ENCODE measurements around the gene AGFG2. TPM values are rescaled to one million over a fixed set of nuclear protein-coding genes. Genes with fewer than 3 reads are reported as not detected.

Gene AGFG2
- polyA plus RNA-seq, 1 experiment, result 5.7 TPM

DNA sequence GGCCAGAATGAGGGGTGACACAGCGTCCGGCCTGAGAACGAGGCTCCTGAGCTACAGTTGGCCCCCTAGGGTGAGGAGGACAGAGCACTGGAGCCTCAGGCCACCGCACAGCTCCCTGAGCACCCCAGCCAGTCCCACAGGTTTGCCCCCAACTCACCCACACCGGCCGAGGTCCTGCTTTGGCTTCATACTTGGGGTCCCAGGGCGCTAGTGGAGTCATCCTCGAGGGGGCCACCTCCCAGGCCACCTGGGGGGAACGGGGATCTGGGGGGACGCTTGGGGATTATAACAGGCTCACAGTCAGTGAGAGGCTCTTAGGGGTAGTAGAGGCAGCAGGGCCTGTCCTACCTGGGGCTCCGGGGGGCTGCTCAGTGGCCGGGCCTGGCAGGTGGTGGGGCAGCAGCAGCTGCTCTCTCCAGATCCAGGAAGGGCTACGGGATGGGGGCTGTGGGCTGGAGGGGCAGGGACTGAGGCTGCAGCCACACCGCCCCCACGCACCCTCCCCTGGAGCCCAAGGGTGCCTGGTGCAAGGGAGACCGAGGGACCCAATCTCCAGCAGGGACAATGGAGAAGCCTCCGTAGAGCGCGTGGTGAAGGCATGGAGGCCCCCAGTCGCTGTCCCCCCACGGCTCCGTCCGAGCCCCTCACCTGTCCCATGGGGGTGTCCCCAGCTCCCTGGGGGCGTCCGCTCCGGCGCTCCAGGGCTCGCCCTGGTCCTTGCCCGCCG lies 34.1 kb downstream of the AGFG2 start:
- H3K4me3 ChIP-seq (ENCODE audit: low read depth, low read length), result no peak overlapping the region
- H3K27ac ChIP-seq (ENCODE audit: low read depth, low read length), result no peak overlapping the region
- peaks cover 2% of the 10 kb centered on the region for H3K27me3 ChIP-seq (ENCODE audit: control insufficient read depth, insufficient read depth, low read length)
- TF ChIP-seq, protein P1, sequence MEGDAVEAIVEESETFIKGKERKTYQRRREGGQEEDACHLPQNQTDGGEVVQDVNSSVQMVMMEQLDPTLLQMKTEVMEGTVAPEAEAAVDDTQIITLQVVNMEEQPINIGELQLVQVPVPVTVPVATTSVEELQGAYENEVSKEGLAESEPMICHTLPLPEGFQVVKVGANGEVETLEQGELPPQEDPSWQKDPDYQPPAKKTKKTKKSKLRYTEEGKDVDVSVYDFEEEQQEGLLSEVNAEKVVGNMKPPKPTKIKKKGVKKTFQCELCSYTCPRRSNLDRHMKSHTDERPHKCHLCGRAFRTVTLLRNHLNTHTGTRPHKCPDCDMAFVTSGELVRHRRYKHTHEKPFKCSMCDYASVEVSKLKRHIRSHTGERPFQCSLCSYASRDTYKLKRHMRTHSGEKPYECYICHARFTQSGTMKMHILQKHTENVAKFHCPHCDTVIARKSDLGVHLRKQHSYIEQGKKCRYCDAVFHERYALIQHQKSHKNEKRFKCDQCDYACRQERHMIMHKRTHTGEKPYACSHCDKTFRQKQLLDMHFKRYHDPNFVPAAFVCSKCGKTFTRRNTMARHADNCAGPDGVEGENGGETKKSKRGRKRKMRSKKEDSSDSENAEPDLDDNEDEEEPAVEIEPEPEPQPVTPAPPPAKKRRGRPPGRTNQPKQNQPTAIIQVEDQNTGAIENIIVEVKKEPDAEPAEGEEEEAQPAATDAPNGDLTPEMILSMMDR (IDR thresholded peaks at IDR 0.05; ENCODE audit: low read depth, low read length), result no peak
- no peaks in the 10 kb centered on the region; the same call in 1 of the 2 replicates for H3K9me3 ChIP-seq (ENCODE audit: control insufficient read depth, insufficient read depth, low read length)
- no peak for DNase-seq (ENCODE audit: low read depth, low spot score)
- ChIA-PET POLR2A (interaction anchor here (0.7 to 2.8 kb wide), 2 partner anchors 11 to 12 kb away, joined by 3 to 20 read pairs; partner anchors contain the start of genes FBXO24 and LRCH4), CTCF (interaction anchor here (1.5 to 1.6 kb wide), 2 partner anchors 9 to 13 kb away, joined by 6 to 8 read pairs; no protein-coding TSS in a partner anchor)

DNA sequence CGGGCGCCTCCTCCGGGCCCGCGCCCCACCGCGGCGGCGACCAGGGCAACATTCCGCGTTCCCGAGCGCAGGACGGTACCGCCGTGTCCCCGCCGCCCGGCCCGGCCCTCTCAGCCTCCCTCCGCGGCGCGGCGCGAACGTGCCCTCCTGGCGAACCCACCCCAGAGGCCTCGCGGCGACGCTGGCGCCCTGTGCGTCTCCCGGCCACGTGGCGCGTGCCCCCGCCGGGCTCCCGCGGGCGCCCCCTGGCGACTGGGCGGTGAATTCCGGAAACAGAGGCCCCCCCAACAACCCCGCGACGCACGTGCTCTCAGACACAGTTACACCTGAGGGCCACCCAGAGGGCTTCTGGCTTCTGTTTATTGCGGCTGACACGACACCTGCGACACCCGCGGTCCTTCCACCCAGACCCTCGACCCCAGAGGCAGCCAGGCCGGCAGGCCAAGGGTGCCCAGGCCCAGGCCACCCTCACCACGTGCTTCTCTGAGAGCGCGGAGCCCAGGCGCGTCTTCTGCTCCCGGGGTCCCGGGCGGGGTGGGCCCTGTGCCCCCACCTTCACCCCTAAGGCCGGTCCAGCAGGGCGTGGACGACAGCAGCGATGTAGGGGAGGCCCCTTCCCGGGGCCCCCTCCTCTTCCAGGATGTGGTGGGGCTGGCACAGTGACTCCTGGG lies 34.8 kb downstream of the AGFG2 start, which contains the start of gene SAP25:
SAP25 (minus strand) TSS at position 210 of the 671 bp plus-strand sequence; CDS start at position 52, 158 bp downstream.
- no peaks in the 10 kb centered on the region; the same call in 1 of the 2 replicates for H3K9me3 ChIP-seq (ENCODE audit: control insufficient read depth, insufficient read depth, low read length)
- H3K4me3 ChIP-seq (ENCODE audit: low read depth, low read length), result no peak within 1 kb of the TSS
- no peak within 1 kb of the TSS for H3K27ac ChIP-seq (ENCODE audit: low read depth, low read length)
- ChIA-PET POLR2A (interaction anchor here (1.0 kb wide), 1 partner anchor 12 kb away, joined by 4 read pairs; the partner anchor contains the start of genes FBXO24 and LRCH4), CTCF (interaction anchor here (1.5 to 1.6 kb wide), 2 partner anchors 10 to 14 kb away, joined by 6 to 8 read pairs; no protein-coding TSS in a partner anchor)
- TF ChIP-seq, protein P1 (IDR thresholded peaks at IDR 0.05; ENCODE audit: low read depth, low read length), result no peak
- H3K27me3 ChIP-seq (ENCODE audit: control insufficient read depth, insufficient read depth, low read length), result peaks cover 2% of the 10 kb centered on the region
- no peak for DNase-seq (ENCODE audit: low read depth, low spot score)

DNA sequence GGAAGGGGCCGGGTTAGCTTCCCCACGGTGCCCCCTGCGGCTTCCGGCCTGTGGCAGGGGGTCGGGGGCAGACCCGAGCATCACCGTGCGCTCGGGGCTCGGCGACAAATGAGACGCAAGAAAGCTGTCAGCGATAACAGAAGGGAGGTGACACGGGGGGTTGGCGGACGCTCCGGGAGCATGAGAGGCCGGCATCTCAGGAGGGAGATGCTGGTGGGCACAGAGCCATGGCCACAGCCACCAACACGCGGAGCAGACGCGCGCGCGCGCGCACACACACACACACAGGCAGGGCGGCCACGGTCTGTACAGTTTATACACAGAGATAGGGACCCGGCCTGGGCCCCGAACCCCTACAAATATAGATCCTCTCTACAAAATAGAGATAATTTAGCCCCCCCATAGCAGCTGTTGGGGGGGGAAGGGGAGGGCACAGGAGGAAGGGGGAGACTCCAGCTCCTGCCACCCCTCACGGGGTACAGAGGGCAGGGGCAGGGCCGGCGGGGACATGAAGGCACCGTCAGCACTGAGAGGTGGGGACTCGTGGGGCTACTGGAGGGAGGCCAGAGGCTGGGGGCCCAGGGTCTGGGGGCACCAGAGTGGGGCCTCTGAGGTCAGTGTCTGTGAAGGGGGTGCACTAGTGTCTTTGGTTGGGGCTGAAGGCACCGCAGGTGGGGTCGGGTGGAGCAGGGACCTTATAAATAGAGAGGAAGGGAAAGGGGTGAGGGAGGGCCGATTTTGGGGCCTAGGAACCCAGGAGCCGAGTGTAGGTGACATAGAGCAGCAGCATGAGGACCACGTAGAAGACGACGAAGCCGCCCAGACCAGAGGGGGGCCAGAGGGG lies 35.6 kb downstream of the AGFG2 start:
- no peak overlapping the region for H3K4me3 ChIP-seq (ENCODE audit: low read depth, low read length)
- CTCF ChIA-PET, result no interaction called here
- H3K27me3 ChIP-seq (ENCODE audit: control insufficient read depth, insufficient read depth, low read length), result peaks cover 2% of the 10 kb centered on the region
- no peaks in the 10 kb centered on the region; the same call in 1 of the 2 replicates for H3K9me3 ChIP-seq (ENCODE audit: control insufficient read depth, insufficient read depth, low read length)
- TF ChIP-seq, protein P1 (IDR thresholded peaks at IDR 0.05; ENCODE audit: low read depth, low read length), result no peak
- no peak overlapping the region for H3K27ac ChIP-seq (ENCODE audit: low read depth, low read length)
- POLR2A ChIA-PET, result interaction anchor here (1.0 kb wide), 1 partner anchor 12 kb away, joined by 4 read pairs; the partner anchor contains the start of genes FBXO24 and LRCH4
- DNase-seq (ENCODE audit: low read depth, low spot score), result no peak

DNA sequence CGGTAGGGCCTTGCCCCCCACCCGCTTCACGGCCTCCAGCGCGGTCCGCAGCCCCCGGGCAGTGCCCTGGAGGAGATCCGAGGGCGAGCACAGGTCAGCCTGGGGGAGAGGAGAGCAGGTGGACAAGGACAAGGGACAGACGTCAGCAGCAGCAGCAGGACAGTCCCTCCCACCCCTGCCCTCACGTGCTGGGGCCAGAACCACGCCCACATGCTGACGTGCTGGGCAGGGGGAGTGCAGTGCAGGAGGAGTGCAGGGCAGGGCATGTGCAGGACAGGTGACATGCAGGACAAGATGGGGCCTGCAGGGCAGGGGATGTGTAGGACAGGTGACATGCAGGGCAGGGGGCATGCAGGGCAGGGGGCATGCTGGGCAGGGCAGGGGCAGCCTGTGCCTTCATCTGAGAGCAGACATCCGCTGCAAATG lies 36.2 kb downstream of the AGFG2 start:
- CTCF ChIA-PET, result no interaction called here
- H3K27ac ChIP-seq (ENCODE audit: low read depth, low read length), result no peak overlapping the region
- H3K27me3 ChIP-seq (ENCODE audit: control insufficient read depth, insufficient read depth, low read length), result peaks cover 2% of the 10 kb centered on the region
- TF ChIP-seq, protein P1 (IDR thresholded peaks at IDR 0.05; ENCODE audit: low read depth, low read length), result no peak
- no peak overlapping the region for H3K4me3 ChIP-seq (ENCODE audit: low read depth, low read length)
- POLR2A ChIA-PET, result no interaction called here
- no peaks in the 10 kb centered on the region; the same call in 1 of the 2 replicates for H3K9me3 ChIP-seq (ENCODE audit: control insufficient read depth, insufficient read depth, low read length)
- no peak for DNase-seq (ENCODE audit: low read depth, low spot score)
